Measurements from ENCODE around the gene LCTL. TPM values are rescaled to one million over a fixed set of nuclear protein-coding genes. Genes with fewer than 3 reads are reported as not detected.

LCTL gene
- total and polyA plus RNA-seq, 2 donors: not detected

Small RNAs within 50 kb of the gene (small RNA-seq; reads per million reads assigned to genes)
- not detected for gene RF01159
- not detected for gene SNORD16
- not detected for gene SNORD18A
- not detected for gene SNORD18B
- not detected for gene SNORD18C

Other genes with a start within 250 kb of the LCTL start
- 13.5 TPM for gene TIPIN, start 209.3 kb downstream of the LCTL start, total RNA-seq
- 3.7 TPM for gene TIPIN, start 209.3 kb downstream of the LCTL start, polyA plus RNA-seq
- gene MAP2K1, start 179.1 kb downstream of the LCTL start, total RNA-seq: 17.8 TPM
- gene MAP2K1, start 179.1 kb downstream of the LCTL start, polyA plus RNA-seq: 44.1 TPM
- gene SNAPC5, start 68.2 kb downstream of the LCTL start, total RNA-seq: 11.1 TPM
- 46.2 TPM for gene SNAPC5, start 68.2 kb downstream of the LCTL start, polyA plus RNA-seq
- gene RPL4, start 61.1 kb downstream of the LCTL start, total RNA-seq: 2,996 TPM
- gene RPL4, start 61.1 kb downstream of the LCTL start, polyA plus RNA-seq: 3,806 TPM
- gene ZWILCH, start 60.7 kb downstream of the LCTL start, total RNA-seq: 21.3 TPM
- gene ZWILCH, start 60.7 kb downstream of the LCTL start, polyA plus RNA-seq: 5.2 TPM
- 31.1 TPM for gene SMAD6, start 136.2 kb upstream of the LCTL start, total RNA-seq
- gene SMAD6, start 136.2 kb upstream of the LCTL start, polyA plus RNA-seq: 20.1 TPM